Measurements from ENCODE around the gene HMHB1.

Gene HMHB1

DNA sequence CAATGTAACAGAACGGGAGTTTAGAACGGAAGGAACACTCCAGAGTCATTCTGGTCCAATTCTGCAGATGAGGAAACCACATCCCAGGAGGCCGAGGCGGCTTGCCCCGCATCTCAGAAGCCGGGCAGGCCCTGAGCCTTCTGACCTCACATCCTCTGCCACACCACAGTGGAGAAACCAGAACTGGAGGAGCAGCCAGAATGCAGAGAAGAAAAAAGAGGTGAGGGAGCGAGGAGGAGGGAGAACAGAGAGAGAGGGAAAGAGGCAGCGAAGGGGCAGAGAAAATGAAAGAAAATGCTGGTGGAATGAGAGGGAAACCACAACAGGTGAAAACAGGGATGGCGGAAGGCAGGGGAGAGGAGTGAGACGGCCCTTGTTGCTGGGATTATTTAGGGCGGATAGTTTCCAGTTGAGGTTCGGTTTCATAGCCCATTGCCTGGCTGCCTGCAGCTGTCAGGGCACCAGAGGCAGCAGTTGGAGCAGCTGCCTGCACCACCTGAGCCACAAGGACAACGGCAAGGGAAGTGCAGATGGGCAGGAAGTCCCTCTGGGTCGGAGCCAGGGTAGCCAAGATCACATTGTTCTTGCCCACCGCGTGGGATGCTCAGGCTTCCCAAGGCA, at the start of gene HMHB1:
HMHB1 (plus strand) TSS at position 77 of the 621 bp plus-strand sequence.
- DNase-seq (ENCODE audit: low spot score): no peak

- no peak for DNase-seq (ENCODE audit: low spot score)
These were observed 49.2 kb upstream of the HMHB1 start for GRCh38 chr5:143762636-143763220.

- no peak for DNase-seq (ENCODE audit: low spot score)
These were observed 44.8 kb upstream of the HMHB1 start for GRCh38 chr5:143767162-143767561.

DNA sequence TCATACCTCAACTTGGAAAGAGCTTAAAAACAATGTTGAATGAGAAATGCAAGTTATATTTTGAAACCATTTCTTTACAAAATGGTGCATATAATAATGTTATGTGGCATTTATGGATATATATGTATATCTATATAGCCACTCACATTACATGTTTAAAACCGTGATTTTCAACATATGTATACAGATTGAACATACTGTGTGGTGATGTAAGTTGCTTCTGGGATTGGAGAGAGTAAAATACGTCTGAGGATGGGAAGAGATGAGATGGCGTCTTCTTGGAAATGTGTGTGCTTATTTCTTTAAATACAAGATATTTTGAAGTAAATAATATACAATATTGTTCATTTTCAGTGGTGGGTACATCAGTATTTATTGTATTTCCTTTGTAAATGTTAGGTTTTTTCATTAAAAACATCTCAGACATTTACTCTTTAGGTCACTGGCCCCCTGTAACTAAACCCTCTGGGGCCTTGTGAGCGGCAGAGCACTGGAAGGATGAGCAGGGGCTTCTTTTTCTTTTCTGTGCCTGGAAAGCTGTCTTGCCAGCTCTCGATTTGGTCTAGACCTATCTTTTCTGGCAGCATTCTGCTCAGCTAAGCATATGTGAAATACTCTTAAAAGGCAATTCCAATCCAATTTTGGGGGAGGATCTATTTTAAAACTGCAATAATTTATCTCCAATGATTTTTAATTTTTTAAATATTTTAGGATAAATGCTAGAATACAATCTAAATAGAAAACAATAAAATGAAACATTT, 42.8 kb upstream of the HMHB1 start:
- DNase-seq (ENCODE audit: low spot score): no peak

- DNase-seq (ENCODE audit: low spot score): no peak
These were observed 41.5 kb upstream of the HMHB1 start for GRCh38 chr5:143770450-143770849.

GRCh38 chr5:143771189-143771588, 40.8 kb upstream of the HMHB1 start:
- no peak for DNase-seq (ENCODE audit: low spot score)

- no peak for DNase-seq (ENCODE audit: low spot score)
These were observed 40.4 kb upstream of the HMHB1 start for GRCh38 chr5:143771602-143772001.

DNA sequence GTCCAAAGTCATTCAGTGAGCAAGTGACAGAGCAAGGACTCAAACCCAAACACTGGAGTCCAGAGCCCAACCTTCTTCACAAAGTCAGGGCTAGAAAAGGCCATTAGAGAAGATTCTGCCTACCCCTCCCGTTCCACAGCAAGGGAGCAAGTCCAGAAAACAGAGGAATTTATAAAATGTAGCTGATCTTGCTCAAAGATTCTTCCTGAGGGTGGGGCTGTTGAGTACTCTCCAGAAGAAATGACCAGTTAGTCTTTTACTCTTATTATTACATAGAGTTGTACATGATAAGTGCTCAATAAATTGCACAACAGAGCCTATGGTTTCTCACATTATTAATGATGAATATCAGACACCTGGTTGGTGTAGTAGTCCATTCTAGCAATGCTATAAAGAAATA, 39.3 kb upstream of the HMHB1 start:
- DNase-seq (ENCODE audit: low spot score): no peak

DNA sequence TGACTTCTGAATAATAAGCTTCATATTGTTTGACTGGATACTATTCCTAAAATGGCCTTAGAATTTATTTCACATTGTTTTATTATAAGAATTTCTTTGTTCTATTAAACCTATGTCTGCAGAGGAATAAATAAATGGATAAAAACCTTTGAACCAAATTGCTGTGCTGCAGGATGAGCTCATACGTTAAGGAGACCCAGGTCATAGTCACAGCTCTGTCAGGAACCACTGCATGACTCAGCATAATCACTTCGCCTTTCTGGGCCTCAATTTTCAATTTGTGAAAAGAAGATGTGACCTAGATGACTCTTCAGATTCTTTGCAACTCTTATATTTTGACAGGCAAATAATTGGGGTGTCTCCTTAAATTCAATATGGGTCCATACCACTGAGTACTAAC, 36.7 kb upstream of the HMHB1 start:
- DNase-seq (ENCODE audit: low spot score): no peak

DNA sequence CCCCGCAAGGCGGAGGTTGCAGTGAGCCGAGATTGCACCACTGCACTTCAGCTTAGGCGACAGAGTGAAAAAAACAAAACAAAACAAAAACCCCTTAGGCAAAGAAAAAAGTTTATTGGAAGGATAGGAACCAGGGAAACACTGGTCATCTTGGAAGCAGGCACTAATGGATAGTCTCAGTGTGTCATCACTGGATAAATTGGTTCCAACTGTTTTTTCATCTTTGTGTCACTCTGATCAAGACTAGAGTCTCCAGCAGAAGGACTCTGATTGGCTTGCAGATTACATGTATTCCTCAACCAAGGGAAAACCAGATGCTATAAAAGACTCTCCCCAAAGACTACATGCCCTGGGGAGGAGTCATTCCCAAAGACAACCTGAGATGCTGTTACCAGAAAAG, 35.0 kb upstream of the HMHB1 start:
- DNase-seq (ENCODE audit: low spot score): no peak

GRCh38 chr5:143779506-143779905, 32.5 kb upstream of the HMHB1 start:
- no peak for DNase-seq (ENCODE audit: low spot score)

GRCh38 chr5:143781993-143782520, 29.9 kb upstream of the HMHB1 start:
- no peak for DNase-seq (ENCODE audit: low spot score)

DNA sequence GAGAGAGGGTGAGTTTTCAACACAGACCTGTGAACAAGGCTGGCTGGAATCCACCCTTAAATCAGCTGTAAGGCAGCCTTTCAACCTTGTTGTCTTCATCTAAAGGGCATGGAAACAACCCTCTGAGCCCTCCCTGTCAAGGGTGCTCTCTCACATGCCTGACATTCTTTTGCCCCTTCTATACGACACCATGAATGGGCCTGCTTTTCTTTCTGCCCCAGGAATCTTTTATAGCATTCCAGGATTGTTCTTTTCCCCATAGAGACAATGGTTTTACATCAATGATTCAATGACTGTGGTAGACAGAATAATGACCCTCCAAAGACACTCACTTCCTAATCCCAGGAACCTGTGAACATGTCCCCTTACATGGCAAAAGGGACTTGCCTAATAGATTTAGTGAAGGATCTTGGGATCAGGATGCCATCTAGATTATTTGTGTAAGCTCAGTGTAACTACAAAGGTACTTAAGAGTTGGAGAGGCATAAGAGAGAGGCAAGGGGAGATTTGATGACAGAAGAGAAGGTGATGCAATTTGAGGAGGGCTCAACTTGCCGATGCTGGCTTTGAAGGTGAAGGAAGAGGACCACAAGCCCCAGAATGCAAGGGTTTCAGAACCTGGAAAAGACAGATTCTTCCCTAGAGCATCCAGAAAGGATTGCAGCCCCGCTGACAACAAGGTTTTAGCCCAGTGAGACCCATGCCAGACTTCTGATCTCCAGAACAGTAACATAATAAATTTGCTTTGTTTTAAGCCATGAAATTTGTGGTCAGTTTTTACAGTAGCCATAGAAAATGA, 29.2 kb upstream of the HMHB1 start:
- no peak for DNase-seq (ENCODE audit: low spot score)

DNA sequence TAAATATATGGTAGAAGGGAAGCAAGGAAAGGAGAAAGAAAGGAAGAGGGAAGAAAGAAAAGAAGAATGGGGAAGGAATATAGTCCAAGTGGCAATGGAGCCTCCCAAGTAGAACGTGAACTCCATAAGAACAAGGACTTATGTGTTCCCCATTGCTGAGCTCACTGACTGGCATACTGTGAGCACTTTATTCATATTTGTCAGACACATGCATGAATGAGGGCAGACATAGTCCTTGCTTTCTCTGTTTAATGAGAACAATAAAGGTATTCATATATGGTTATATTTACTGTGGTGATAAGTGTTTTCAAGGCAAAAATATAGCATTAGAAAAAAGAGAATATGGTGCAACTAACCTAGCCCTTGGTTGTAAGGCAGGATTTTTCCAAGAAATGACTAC, 23.6 kb upstream of the HMHB1 start:
- no peak for DNase-seq (ENCODE audit: low spot score)

DNA sequence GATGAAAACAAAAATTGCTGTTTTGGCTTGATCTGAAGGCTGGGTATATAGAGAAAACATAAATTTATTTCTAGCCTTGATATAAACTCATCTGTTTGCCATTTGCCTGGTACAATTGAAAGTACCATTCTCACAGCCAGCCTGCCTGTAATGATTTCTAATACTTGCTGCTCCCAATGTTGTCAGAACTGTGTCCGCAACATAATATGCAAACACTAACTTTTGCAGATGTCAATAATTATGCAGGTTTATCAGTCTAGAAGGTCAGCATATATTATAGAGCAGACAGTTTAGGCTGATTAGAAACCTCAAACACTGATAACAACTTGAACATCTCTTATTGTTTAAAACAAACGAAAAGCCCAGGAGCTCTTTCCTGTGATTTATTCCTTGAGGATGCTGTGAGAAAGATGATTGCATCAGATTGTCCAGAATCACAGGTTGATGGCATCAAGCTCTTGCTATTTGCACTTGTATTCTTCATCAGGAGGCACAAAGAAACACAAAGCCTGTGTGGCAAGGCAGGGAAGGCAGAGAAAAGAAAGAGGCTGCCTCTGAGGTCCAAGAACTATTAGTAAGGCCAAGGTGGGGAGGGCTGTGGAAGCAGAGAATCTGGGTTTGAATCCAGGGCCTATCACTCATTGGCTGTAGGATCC, 21.4 kb upstream of the HMHB1 start:
- DNase-seq (ENCODE audit: low spot score): no peak

GRCh38 chr5:143791848-143792731, 19.9 kb upstream of the HMHB1 start:
- no peak for DNase-seq (ENCODE audit: low spot score)

DNA sequence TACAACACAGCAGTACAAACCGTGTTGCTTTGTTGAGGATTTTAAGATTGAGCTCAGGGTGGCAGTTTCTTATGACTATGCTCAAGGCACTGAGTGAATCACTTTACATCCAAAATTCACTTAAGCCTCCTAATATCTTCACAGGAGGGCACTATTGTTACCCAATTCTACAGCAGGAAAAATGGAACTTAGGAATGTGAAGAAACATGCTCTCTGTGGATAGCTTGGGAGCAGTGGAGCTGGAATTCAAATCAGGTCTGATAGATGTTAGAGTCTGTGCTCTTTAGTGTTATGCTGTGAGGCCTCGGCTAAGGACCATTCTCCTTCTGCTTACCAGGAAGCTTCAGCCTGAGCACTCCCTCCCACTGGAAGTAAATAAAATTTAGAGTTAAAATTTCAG, 18.7 kb upstream of the HMHB1 start:
- DNase-seq (ENCODE audit: low spot score): no peak

- no peak for DNase-seq (ENCODE audit: low spot score)
These were observed 15.8 kb upstream of the HMHB1 start for GRCh38 chr5:143796125-143796524.

DNA sequence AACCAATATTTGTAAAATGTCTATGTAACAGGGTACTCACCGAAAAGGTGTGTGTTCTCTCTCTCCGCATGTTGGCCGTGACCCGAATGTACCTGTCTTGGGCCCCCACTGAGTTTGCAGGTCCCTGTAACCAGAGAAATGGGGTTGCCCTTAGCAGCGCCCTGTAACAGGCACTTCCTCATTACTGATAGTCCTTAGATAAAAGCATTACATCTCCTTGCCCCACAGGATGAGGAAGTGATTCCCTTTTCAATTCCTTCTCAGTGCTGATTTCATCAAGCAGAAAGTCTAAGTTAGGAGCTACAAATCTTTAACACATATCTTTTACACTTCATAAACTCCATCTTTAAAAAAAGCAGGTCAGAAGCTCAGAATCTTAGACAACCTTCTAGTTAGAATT, 15.2 kb upstream of the HMHB1 start:
- DNase-seq (ENCODE audit: low spot score): no peak

DNA sequence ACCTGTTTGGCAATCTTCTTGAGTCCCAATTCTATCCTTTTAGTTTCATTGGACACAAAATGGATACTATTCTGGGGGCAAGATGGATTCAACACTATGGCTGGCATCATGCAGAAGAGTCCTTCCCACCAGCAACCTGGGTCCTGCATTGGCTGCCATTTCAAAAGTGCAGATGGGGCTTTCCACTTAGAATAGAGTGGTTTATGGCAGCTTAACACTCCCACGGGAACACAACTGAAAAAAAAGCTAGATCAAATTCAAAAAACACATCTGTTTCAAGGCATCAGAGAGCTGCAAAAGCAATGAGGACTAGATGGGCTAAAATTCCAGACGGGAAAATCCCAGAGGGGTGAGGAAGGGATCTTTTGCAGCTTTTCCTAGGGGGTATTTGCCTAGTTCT, 11.2 kb upstream of the HMHB1 start:
- no peak for DNase-seq (ENCODE audit: low spot score)

Measured in LoVo (cell line).